GM18517 (cell line): ENCODE measurements around the gene PCA3.

Experiments used
- ATAC-seq: cut with Tn5 transposase; IDR thresholded peaks from one replicate; pipeline ENCODE4 v1.9.1; 2021; ENCODE audit warnings: mild to moderate bottlenecking, moderate library complexity; ENCODE audit not compliant: unreplicated experiment

The PCA3 gene

GRCh38 chr9:76820431-76820830, 56.2 kb downstream of the PCA3 start:
- no peak for ATAC-seq

- no peak for ATAC-seq
These were observed 63.2 kb downstream of the PCA3 start for GRCh38 chr9:76827296-76828080.

- ATAC-seq, result no peak
These were observed 64.2 kb downstream of the PCA3 start for GRCh38 chr9:76828447-76828846.

GRCh38 chr9:76835571-76836283, 71.5 kb downstream of the PCA3 start:
- ATAC-seq, result no peak
